Measurements from ENCODE around the gene STUM.

Gene STUM

DNA sequence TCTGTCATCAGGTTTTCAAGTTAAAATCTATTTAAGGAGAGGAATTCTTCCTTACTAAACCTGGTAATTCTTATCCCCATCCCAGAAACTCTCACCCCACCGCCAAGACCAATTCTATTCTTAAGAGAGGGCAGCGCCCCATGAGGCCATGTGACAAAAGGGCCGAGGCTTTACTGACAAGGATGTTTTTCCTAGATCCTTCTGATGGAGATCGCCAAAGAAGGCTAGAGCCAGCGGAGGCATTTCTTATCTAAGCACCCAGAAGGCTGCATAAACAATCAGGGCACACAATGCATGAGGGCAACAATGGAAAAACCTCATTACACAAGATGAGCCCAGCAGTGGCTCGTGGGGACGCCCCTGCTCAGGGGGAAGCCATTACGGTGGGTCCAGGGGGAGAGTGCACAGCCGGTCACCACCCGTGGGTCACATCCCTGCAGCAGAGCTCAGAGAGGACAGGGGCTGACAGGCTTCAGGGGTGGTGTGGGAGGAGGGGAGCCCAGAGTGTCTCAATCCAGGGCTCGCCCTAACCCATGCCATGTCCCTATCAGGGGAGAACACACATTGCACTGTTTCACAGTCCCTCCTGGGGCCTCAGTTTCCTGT, 101.8 kb downstream of the STUM start:
- no peak for DNase-seq (ENCODE audit: low read depth in 2 of 2, low spot score in 1 of 2)

GRCh38 chr1:226651041-226651731, 102.6 kb downstream of the STUM start:
- DNase-seq (ENCODE audit: low read depth in 2 of 2, low spot score in 1 of 2), result no peak

DNA sequence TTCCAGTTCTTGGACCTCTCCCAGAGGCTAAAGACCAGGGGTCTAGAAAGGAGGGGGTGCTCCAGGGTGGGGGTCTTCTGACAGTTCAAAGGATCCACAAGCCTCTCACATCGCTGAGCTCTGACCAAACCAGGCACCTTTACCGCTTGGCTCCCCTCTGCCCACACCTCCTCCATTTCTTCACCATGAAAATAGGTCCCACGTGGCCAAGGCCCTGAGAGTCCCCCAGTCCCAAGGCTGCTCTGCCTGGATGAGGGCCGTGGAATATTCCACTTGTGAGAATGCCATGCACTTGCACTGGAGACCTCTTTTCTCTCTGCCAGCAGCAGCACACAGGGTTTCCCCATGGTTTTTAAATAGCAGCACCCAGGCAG, 103.2 kb downstream of the STUM start:
- DNase-seq (ENCODE audit: low read depth in 2 of 2, low spot score in 1 of 2), result no peak

- no peak for DNase-seq (ENCODE audit: low read depth in 2 of 2, low spot score in 1 of 2)
Measured at GRCh38 chr1:226652613-226653012, 104.0 kb downstream of the STUM start.

- peak in 1 of 2 donors; percentile 46 for DNase-seq (ENCODE audit: low read depth in 2 of 2, low spot score in 1 of 2)
Measured at GRCh38 chr1:226653311-226653921, 104.9 kb downstream of the STUM start.

DNA sequence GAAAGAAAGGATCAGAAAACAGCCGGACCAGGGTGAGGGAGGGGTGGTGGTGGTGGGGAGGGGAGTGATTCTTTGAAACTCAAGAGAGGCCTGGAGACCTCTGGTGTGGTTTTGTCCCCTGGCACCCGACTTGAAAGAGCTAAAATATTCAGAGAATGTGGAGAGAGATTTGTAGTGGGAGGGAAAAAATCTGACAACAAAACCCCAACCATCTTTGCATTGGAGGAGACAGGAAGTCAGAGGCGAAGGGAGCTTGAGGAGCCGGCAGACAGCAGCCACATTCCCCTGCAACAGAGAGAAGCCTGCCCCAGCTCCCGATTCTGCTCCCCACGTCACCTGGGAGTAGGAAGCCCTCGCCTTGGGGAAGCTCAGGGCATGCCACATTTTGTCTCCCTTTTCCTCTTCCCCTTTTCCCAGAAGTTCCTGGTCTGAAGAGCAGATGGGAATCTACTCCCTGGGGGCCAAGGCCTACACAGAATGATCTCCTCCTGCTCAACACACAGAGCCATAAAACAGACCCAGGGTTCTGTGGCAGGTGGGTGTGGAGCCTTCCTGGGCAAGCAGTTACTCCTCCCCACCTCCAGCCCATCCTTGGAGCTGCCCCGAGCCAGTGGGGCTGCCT, 105.6 kb downstream of the STUM start:
- no peak for DNase-seq (ENCODE audit: low read depth in 2 of 2, low spot score in 1 of 2)

DNA sequence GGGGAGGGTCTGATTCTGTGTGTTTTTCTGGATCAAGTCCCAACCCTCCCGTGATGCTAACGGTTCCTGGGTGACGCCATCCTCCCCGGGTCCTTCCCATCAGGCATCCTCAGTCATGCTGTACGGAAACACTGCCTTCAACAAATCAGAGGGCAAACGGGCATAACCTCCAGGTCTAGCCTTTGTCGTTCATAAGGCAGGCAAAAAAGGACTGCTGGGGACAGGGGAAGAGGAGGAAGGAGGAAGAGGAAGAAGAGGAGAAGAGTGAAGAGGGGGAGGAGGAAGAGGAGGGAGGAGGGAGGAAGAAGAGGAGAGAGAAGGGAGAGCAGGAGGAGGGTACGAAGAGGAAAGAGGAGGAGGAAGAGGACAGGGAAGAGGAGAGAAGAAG, 106.1 kb downstream of the STUM start:
- no peak for DNase-seq (ENCODE audit: low read depth in 2 of 2, low spot score in 1 of 2)

DNA sequence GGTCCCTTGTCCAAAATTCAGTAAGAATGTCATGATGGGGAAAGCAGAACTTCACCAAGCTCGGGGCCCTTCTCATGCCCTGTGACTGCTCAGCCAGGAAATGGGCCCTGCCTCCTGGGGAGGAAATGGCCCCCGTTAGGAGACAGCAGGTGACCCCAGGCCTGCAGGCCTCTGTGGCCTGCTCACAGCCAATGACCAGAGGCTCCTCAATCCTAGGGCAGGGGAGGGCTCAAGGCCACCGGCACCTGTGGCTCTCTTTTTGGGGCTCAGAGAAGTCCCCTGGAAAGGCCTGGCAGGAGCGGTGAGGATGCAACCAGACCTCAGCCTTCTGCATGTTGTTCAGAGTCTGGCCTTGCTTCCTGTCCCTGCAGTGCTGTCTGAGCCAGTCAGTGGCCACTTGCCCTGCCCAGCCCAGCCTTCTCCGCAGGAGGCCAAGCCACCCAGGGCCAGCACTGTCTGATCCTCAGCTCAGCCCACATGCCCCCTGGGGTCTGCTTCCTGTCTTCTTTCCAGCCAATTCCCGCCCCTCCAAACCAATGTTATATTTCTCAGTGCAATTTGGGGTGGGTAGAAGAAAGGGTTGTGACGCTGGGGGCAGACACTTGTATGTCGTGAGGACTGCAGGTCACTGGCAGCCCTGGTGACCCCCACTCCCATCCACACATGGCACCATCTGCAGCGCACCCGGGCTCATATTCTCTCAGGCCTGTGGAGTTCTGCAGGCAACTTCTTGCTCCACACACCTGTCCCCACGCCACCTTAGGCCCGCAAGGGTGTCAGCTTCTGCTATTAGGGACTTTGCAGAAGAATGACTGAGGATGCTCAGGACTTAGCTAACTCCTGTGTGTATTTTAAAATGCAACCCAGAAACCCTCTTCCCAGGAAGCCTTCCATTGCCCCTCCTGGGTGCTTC, 106.9 kb downstream of the STUM start:
- DNase-seq (ENCODE audit: low read depth in 2 of 2, low spot score in 1 of 2), result no peak

DNA sequence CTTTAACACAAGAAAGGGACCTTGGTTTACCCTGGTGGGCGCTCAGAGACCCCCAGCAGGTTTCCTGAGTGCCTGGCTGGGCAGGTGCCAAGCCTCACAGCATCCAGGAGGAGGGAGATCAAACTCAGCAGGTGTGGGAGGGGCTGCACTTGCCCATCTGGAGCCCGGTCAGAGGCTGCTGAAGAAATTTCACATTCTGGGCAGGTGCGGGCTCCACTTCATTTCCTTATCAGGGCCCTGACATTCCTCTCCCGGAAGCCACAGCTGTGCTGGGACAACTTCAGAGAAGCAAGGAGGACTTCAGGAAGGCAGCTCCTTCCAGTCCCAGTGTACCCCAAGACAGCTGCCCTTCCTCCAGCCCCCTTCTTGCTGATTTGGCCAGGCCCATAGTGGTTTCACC, 107.6 kb downstream of the STUM start:
- DNase-seq (ENCODE audit: low read depth in 2 of 2, low spot score in 1 of 2), result no peak

DNA sequence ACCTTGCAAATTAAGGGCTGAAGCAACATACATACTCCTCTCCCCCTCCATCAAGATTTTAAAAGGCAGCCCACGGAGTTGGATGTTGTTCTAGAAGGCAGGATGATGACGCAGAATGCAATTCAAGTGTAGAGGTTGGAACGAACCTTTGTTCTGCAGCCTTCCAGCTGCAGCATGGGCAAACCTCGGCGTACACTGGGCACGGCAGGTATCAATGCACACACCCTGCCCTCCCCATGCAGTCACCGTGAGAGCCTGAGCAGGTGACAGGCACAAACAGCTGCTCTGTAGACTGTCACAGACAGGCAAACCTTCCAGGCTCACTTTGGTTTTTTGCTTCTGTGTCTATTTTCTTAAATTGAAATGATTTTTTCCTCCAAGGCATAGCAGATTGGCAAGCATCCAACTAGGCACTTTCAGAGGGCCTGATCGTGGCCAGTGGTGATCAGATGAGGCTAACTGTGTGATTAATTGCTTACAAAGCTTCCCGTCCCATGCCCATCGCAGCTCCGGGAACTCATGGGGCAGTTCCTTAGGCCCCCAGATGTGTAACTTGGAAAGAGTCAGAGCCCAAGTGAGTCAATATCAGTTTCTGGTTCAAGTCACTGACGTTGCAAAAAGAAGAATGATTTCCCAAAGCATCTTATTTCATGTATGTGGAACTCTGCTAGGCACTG, 108.2 kb downstream of the STUM start:
- no peak for DNase-seq (ENCODE audit: low read depth in 2 of 2, low spot score in 1 of 2)

- no peak for DNase-seq (ENCODE audit: low read depth in 2 of 2, low spot score in 1 of 2)
Measured at GRCh38 chr1:226657895-226658545, 109.5 kb downstream of the STUM start.

DNA sequence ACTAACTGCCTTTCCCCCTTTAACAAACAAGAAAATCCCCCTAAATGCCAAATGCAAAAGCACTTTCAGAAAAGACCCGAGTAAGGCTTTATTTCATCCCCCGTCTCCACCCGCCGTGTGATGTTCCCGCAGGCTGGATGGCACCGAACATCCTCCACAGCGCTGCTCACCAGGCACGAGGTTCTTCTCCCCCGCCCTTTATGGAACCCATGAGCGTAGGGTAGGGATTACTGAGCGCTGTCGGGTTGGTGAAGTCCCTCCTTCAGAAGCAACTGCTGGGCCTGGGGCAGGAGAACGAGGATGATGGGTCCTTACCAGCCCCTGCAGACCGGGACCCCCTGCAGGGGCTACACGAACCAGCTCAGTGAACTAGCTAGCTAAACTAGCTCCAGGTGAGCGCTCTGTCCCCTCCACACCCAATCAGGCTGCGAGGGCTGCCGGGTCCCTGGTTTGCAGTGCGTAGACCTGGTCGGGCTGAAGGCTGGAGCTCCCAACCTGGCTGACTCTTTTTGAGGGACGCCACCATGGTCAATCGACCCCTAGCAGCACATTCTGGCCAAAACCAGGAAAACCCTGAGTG, 110.1 kb downstream of the STUM start:
- DNase-seq (ENCODE audit: low read depth in 2 of 2, low spot score in 1 of 2), result no peak
